HG03095 (cell line): ENCODE data around the gene CFAP58.

ENCODE experiments used
- ATAC-seq: cut with Tn5 transposase; IDR thresholded peaks from one replicate; pipeline ENCODE4 v1.9.1; 2021; ENCODE audit warnings: moderate library complexity; ENCODE audit not compliant: unreplicated experiment

Gene CFAP58

DNA sequence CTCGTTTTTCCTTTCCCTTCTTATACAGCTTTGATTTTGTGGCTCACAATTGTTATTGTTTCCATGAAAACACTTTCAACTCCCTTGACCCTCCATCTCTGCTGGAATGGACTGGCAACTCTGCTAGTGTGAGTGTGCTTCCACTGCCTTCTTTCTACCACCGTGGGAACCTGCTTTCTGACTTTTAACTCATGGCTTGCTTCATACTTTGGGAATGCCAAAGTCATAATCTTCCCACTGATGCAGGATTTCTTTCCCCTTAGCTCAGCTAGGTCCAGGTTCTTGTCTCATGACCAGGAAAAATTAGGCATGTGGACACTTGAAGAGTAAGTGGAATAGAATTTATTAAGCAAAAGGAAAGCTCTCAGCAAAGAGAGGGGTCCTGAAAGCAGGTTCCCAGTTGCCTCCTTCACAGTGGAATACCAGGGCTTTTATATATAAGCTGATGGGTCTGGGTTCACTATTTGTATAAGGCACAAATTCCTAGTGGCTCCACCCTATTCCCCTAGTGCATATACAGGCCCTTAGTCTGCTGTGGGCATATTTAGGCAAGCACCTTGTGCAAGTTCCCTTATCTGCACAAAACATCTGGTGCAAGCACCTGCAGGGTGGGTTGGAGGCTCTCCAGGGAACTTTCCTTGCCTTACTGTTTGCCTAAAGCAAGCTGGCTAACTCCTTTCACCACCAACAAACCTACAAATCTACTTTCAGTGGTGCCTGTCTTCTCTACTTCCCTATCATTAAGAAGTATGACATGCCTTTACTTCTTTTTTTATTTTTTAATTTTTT lies 119.5 kb downstream of the CFAP58 start:
- ATAC-seq: no peak

DNA sequence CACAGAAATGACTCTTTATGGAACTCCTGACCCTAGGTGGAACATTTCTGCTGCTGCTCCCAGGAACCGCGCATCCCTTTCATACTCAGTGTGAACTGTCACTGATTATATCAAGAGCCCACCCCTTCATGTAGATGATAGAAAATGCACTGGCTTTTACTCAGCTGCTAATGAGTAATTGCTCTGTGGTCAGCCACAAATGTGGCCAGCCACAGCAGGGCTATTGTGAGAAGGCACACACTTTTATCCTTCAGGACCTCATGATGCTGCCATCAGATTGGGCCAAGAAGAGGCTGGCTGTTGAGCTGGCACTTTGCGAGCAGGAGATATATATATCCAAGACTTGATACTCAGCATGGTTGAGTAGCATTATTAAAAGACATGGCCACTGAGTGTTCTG lies 124.7 kb downstream of the CFAP58 start:
- no peak for ATAC-seq

DNA sequence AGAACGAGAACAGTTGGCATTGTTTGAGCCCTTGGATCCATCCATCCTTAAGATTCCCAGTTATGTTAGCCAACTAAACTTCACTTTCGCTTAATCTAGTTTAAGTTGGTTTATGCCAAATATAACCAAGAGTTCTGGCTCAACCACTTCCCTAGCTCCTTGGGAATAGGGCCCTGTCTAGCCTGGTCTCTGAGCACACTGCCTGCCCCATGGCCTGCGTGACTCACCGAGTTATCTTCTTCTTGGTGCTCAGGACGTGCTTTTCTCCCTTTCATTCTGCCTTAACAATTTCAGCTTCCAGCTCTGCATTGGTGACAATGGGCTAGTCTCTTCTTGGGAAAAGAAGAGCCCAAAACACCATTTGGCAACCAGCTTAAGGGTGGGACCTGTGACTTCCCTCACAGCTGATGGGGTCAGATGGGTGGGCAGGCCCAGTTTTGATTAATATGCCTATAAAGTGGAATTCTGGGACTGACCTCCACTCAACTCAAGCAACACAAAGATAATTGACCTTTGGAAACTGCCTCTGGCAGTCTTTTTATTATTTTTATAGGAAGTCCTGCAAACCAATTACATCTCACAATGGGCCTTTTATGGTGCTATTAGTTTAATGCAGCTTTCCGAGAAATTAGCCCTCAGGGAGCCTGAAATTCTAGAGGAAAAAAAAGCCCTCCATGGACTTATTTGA lies 126.4 kb downstream of the CFAP58 start:
- ATAC-seq: no peak

DNA sequence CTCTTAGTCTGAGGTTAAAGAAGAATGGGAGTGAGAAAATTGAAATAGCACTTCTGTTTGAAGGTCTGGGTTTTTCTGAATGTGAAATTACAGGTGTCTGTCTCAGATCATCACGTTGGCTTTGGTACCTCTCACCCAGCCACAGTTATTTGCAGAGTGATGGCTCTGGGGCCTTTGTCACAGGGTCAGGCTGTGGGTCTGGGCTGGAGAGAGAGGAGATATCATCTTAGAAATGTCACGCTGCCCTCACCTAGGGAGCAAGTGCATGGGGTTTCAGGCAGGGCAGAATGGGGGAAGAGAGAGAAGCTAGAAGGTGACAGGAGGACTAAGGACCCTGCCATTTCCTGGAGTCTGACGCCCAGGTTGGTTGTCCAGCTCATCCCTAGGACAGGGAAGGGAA lies 127.2 kb downstream of the CFAP58 start:
- ATAC-seq: no peak

DNA sequence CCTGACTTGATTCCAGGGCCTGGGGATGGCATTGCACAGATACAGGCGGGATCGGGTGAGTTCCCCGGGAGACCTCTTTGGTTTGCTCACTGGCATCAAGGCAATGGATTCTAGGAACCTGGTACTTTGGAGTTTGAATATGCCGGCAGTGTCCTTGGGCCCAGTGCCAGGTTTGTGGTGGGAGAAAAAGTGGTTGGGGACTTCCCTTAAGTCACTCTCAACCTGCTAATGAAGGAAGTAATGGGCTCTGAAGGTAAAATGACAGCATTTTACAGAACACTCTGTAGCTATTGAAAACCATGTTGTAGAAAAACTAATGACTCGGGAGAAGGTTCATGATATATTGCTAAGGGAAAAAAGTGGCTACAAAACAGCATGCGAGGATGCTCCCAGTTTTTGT lies 129.9 kb downstream of the CFAP58 start:
- ATAC-seq: no peak

DNA sequence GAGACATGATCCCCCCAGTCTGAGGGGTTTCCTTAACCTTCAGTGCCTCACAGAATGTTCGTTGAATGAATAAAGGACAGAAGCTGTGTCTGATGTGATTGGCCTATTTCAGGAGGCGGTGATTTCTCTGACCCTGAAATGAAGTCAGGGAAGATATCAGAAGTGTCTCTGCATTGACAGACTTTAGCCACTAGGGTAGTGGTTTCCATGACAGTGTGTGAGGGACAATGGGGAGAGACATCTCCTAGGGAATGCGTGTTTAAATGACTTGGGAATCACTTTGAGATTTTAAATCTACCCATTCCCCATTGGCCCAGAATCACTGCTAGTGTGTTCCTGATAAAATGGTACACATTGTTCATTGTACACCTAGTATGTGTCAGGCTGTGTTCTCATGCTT lies 132.0 kb downstream of the CFAP58 start:
- ATAC-seq: no peak

DNA sequence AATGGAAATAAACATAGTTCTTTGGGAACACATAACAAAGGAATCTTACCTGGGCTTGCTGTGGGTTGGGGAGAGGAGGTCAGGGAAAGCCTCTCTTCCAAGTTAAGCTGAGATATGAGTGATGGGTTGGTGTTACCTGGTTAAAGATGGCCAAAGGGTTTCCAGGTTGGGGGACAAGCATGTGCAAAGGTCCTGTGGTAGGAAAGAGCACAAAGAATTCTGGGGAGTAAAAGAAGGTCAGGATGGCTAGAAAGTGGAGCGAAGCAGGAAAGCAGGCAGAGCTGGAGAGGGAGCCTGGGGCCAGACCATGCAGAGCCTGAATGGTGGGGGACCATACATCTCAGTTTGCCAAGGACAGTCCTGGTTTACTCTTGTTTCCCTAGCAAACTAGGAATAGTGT lies 133.2 kb downstream of the CFAP58 start:
- ATAC-seq: no peak

DNA sequence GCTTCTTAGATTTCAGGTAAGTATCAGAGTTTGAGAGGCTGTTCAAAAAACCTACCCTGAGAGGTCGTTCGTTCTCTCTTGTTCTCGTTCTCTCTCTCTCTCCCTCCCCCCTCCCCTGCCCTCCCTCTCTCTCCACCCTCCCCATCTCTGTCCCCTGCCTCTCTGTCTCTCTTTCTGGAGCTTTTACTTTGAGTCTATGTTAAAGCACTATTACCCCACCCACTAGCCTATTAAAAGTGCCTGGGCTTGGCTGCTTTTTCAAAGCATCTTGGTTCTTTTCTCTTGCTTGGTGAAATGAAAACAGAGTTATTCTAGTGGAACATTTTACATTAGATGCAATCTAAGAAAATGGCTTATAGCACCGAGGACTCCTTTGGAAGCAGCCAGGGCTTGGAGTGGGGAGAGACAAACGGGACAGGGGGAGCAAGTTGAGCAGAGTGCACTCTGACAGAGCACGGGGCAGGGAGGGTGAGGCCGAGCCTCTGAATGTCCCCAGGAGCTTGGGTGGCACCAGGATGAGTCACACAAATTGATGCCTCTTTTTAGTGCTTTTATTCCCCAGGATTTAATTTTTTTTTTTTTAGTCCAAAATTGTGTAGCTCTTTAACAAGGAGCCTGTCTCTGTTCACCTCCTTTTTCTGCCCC lies 134.3 kb downstream of the CFAP58 start:
- ATAC-seq: no peak

DNA sequence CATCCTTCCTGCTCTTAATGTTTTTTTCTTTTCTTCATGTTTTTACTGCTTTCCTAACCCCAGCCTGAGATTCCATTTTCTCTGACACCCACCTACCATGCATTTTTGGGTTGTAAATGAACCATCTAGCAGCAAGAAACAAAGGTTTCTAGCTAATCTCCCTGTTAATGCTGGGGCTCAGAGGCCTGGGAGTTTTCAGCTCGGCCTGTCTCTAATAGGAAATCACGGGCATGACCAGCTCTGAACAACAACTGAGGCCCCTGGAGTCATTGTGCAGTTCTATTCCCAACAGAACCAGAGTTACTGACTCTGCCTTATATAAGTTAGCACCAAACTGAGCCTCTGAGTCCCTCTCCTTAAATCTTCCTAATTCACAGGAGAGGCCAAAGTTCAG lies 134.8 kb downstream of the CFAP58 start:
- no peak for ATAC-seq

DNA sequence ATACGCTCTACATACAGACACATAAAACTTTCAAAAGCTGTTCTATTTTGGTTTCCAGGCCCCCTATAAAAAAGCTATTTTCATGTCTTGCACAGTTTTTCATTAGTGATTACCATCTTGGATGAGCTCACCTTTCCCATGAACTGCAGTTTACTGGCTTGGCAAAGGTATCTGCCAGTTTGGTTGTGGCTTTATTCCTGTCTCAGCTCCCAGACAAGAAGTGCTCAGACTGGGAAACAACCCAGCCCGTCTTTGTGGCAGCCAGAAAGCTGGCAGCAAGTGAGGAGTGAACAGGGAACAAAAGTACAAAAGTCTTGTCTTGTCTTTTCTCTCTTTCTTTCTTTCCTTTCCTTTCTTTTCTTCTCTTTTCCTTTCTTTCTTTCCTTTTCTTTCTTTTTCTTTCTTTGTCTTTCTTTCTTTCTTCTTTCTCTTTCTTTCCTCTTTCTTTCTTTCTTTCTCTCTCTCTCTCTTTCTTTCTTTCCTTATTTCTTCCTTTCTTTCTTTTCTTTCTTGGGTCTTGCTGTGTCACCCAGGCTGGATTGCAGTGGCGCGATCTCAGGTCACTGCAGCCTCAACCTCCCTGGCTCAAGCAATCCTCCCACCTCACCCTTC lies 138.8 kb downstream of the CFAP58 start:
- no peak for ATAC-seq

DNA sequence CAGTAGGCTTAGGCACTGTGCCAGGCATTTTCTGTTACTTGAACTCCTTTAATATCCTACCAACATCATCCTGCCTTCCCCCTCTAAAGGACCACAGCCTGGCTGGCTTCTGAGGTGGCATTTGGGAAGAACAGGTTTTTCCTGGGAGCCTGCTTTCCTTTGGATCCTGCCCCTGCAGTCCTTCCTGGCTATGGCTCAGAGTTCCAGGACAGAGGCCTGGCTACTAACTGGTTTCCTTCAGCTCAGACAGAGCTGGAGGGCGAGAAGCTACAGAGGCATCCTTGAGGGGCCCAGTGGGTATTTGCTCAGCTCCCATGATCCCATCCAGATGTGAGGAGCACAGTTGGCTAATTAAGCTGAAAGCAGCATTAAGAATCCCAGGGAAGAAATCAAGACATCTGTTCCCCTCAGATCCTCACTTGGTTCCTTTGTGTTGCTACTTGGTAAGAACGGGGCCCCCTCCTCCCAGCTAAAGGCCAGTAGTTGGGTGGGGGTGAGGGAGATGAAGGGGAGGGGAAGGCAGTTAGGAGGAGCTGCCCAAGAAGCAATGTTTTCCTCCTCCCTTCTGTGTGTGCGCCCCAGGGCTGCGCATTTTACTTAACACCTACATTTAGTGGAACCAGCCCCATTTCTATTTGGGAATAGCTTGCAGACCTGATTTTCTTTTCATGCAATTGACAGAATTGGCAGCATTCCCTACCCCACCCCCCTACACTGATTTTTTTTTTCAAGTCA lies 144.9 kb downstream of the CFAP58 start:
- ATAC-seq: no peak

DNA sequence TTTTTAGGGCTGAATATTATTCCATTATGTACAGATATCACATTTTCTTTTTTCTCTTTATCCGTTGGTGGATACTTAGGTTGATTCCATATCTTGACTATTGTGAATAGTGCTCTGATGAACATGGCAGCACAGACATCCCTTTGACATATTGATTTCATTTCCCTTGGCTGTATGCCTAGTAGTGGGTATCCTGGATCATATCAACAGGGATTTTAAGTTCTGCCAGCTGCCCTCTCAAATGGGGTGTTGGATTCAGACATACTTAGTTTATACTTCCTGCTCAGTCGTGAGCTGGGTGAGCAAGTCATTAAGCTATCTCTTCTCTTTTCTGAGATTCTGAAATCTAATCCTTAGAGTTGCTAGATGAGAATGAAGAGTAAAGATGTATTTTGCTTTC lies 147.8 kb downstream of the CFAP58 start:
- no peak for ATAC-seq

DNA sequence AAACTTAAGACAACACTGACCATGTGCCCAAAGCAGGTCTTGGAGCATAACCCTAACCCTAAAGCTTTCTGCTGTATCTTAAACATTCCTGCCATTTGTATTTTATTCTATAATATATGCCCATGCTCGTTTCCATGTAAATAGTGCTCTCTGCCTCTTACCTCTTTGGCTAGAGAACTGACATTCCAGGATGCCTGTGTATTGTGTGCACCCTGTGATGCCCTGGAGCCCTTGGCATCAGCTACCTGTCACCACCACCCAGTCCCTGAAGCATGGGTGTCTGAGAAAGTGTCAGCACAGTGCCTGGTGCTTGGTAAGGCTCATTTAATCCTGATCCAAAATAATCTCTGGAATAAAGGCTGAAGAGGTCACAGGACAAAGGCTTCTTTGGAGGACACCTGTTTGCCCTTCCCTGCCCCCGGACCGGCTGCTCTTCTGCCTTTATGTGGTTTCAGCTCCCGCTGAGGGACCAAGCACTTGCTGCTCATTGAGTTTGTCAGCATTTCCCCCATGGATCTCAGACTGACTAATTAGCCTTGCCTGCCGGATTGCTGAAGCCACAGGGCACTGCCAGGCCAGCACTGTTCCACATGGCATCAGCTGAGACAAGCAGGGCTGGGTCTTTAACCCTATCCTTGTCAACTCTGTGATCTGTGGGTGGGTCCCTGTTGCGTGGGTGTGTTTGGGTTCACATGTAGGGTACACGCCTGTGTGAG lies 148.4 kb downstream of the CFAP58 start:
- ATAC-seq: no peak

DNA sequence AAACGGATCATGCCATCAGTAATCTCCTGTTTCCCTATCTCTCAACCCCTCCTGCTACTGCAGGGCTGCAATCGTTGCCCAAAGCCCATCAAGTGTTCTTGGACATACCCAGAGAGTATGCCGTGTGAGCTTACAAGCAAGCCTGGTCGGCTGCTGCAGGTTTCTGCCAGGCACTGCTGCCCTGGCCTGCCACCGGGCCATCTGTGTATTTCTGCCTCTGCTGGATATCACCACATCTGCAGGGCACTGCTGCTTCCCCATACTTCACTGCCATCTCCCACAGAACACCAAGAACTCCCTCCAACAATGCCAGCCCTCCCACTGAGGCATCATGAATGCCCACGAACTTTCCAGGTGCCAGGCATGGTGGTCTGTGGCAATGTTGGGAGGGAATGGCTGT lies 149.3 kb downstream of the CFAP58 start:
- no peak for ATAC-seq
